Smooth muscle cell (in vitro differentiated cells): ENCODE results near the gene SMYD5. TPM values are rescaled to one million over a fixed set of nuclear protein-coding genes. Genes with fewer than 3 reads are reported as not detected.

Source experiments
- DNase-seq: peaks from one replicate; lab custom pipeline; 2025; ENCODE audit not compliant: unreplicated experiment; lab: John Stamatoyannopoulos, UW
- H2AFZ ChIP-seq: fragments of 200-600 bp; sonication (generic); 2 replicates; pipeline ENCODE4 v1.6.0; 2016; ENCODE audit warnings: antibody characterized with exemption, low read depth, mild to moderate bottlenecking
- H3F3A ChIP-seq: fragments of 200-600 bp; sonication (generic); 2 replicates; pipeline ENCODE4 v1.6.0; 2017; ENCODE audit warnings: antibody characterized with exemption, low read depth
- H3K27ac ChIP-seq: fragments of 200-600 bp; sonication (generic); 2 replicates; pipeline ENCODE4 v1.5.1; 2016; ENCODE audit warnings: low read depth, mild to moderate bottlenecking
- H3K27me3 ChIP-seq: fragments of 200-600 bp; sonication (generic); 2 replicates; pipeline ENCODE4 v1.6.1; 2016; ENCODE audit warnings: low read depth, mild to moderate bottlenecking
- H3K36me3 ChIP-seq: fragments of 200-600 bp; sonication (generic); 2 replicates; pipeline ENCODE4 v1.5.1; 2016; ENCODE audit warnings: low read depth
- H3K4me1 ChIP-seq: fragments of 200-600 bp; sonication (generic); 2 replicates; pipeline ENCODE4 v1.5.1; 2016; ENCODE audit warnings: low read depth
- H3K4me2 ChIP-seq: fragments of 200-600 bp; sonication (generic); 2 replicates; pipeline ENCODE4 v1.6.0; 2016; ENCODE audit warnings: mild to moderate bottlenecking
- H3K4me3 ChIP-seq: fragments of 200-600 bp; sonication (generic); 2 replicates; pipeline ENCODE4 v1.5.1; 2016; ENCODE audit warnings: mild to moderate bottlenecking
- H3K79me2 ChIP-seq: fragments of 200-600 bp; sonication (generic); 2 replicates; pipeline ENCODE4 v1.6.0; 2016; ENCODE audit warnings: low read depth, mild to moderate bottlenecking
- H3K9ac ChIP-seq: fragments of 200-600 bp; sonication (generic); 2 replicates; pipeline ENCODE4 v1.6.0; 2016; ENCODE audit warnings: low read depth
- H3K9me3 ChIP-seq: fragments of 200-600 bp; sonication (generic); replicated peaks from 2 replicates; pipeline ENCODE4 v1.5.1; 2016; ENCODE audit warnings: low read depth
- H4K20me1 ChIP-seq: fragments of 200-600 bp; sonication (generic); 2 replicates; pipeline ENCODE4 v1.6.0; 2016; ENCODE audit warnings: low read depth
- CTCF ChIP-seq: fragments of 200-600 bp; sonication (generic); IDR thresholded peaks from 2 replicates; pipeline ENCODE4 v1.5.1; 2017; ENCODE audit warnings: borderline replicate concordance, mild to moderate bottlenecking, antibody characterized with exemption; ENCODE audit not compliant: insufficient read depth, poor library complexity, severe bottlenecking
- WGBS: methylation state at CpG from one replicate; pipeline ENCODE4 v1.1.7; 2016; ENCODE audit warnings: low lambda C conversion rate; 5-methylcytosine and 5-hydroxymethylcytosine counted together
- polyA plus RNA-seq: library from polyadenylated mRNA; unstranded; fragments of >200 nt; fragmentation: Nextera tagmentation; extraction: Ambion mirVana; gene quantifications from 2 replicates; pipeline ENCODE4 v1.2.1, GENCODE V29; 2016
- total RNA-seq: library from RNA; depleted of rRNA; stranded (reverse); fragments of >200 nt; gene quantifications from 2 replicates; pipeline ENCODE4 v1.2.3, GENCODE V29; 2014

Gene SMYD5
- total and polyA plus RNA-seq, 2 experiments from 2014 or later = 10.8 to 16.5 TPM

GRCh38 chr2:73172963-73173362 lies 41.1 kb upstream of the SMYD5 start:
- H4K20me1 ChIP-seq = no peaks in the 10 kb centered on the region
- TF ChIP-seq CTCF = no peak
- H3F3A ChIP-seq = no peaks in the 10 kb centered on the region
- H3K4me1 ChIP-seq = no peaks in the 10 kb centered on the region
- H3K27ac ChIP-seq = no peak overlapping the region
- no peak overlapping the region for H3K9ac ChIP-seq
- H3K9me3 ChIP-seq = no peaks in the 10 kb centered on the region
- no peaks in the 10 kb centered on the region for H3K79me2 ChIP-seq
- H3K4me2 ChIP-seq = no peak overlapping the region
- H3K36me3 ChIP-seq = no peaks in the 10 kb centered on the region
- WGBS = 76% methylated on average over 6 of the region's 6 CpGs
- peaks cover 17% of the 10 kb centered on the region for H3K27me3 ChIP-seq
- DNase-seq = no peak
- H2AFZ ChIP-seq = no peak overlapping the region
- no peak overlapping the region for H3K4me3 ChIP-seq

GRCh38 chr2:73173781-73174180 lies 40.3 kb upstream of the SMYD5 start:
- H3K27me3 ChIP-seq = peaks cover 25% of the 10 kb centered on the region
- H3K4me3 ChIP-seq = no peak overlapping the region
- 88% methylated on average over 7 of the region's 7 CpGs for WGBS
- no peak overlapping the region for H2AFZ ChIP-seq
- H4K20me1 ChIP-seq = no peaks in the 10 kb centered on the region
- H3F3A ChIP-seq = no peaks in the 10 kb centered on the region
- H3K79me2 ChIP-seq = no peaks in the 10 kb centered on the region
- no peak for TF ChIP-seq CTCF
- H3K4me1 ChIP-seq = no peaks in the 10 kb centered on the region
- H3K9ac ChIP-seq = no peak overlapping the region
- H3K27ac ChIP-seq = no peak overlapping the region
- no peaks in the 10 kb centered on the region for H3K9me3 ChIP-seq
- H3K36me3 ChIP-seq = no peaks in the 10 kb centered on the region
- DNase-seq = no peak
- H3K4me2 ChIP-seq = no peak overlapping the region

GRCh38 chr2:73174244-73174643 lies 39.8 kb upstream of the SMYD5 start:
- DNase-seq = no peak
- Histone ChIP-seq H3K27ac (no peak overlapping the region), H3K79me2 (no peaks in the 10 kb centered on the region), H3K4me1 (no peaks in the 10 kb centered on the region), H3F3A (no peaks in the 10 kb centered on the region), H3K4me3 (no peak overlapping the region), H2AFZ (no peak overlapping the region), H4K20me1 (no peaks in the 10 kb centered on the region), H3K9ac (no peak overlapping the region), H3K27me3 (peaks cover 30% of the 10 kb centered on the region), H3K4me2 (no peak overlapping the region), H3K9me3 (no peaks in the 10 kb centered on the region), H3K36me3 (no peaks in the 10 kb centered on the region)
- 95% methylated on average over 10 of the region's 10 CpGs for WGBS
- no peak for TF ChIP-seq CTCF

GRCh38 chr2:73174941-73175662 lies 38.9 kb upstream of the SMYD5 start:
- H3K9me3 ChIP-seq = no peaks in the 10 kb centered on the region
- H3K79me2 ChIP-seq = no peaks in the 10 kb centered on the region
- H3K36me3 ChIP-seq = no peaks in the 10 kb centered on the region
- H3K27me3 ChIP-seq = peaks cover 38% of the 10 kb centered on the region
- H3K4me3 ChIP-seq = peak overlapping the region; percentile 48
- H4K20me1 ChIP-seq = no peaks in the 10 kb centered on the region
- peak overlapping the region; percentile 82 for H3K4me2 ChIP-seq
- H3K4me1 ChIP-seq = no peaks in the 10 kb centered on the region
- WGBS = 13% methylated on average over 23 of the region's 25 CpGs
- H3F3A ChIP-seq = no peaks in the 10 kb centered on the region
- no peak for TF ChIP-seq CTCF
- DNase-seq = no peak
- no peak overlapping the region for H3K9ac ChIP-seq
- H2AFZ ChIP-seq = peak overlapping the region; percentile 16
- no peak overlapping the region for H3K27ac ChIP-seq
